ENCODE measurements around the gene ALDH7A1. TPM values are rescaled to one million over a fixed set of nuclear protein-coding genes. Genes with fewer than 3 reads are reported as not detected.

ALDH7A1 gene
- total and polyA plus RNA-seq, 2 donors (not counting 1 experiment from before 2014, with no cell fraction given): 0.78 to 3.3 TPM

DNA sequence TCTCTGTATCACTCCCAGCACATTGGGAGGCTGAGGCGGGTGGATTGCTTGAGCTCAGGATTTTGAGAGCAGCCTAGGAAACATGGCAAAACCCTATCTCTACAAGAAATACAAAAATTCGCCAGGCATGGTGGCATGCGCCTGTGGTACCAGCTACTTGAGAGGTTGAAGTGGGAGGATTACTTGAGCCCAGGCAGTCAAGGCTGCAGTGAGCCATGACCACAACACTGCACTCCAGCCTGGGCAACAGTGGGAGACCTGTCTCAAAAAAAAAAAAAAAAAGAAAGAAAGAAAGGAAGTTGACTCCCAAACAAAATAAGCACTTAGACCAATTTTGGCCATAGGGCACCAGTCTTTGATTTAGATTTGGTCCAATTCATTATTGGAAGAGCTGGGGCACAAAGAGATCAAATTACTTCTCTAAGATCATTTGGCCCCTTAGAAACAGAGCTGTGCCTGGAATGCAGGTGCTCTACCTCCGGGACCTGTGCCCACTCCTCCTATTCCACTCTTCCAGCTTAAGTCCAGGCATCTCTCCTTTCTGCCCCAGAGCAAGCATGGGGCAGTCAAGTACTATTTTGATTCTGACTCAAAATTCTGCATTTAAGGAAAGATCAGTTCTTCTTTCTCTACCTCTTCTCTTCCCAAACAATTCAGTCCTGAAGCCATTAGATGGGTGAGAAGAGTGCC is 59.0 kb downstream of the ALDH7A1 start:
- intact Hi-C loops (cut with micrococcal nuclease): no loop called here
- ATAC-seq (ENCODE audit: low read depth): no peak
- no peak for DNase-seq
- no peaks in the 10 kb centered on the region for H3K79me2 ChIP-seq (ENCODE audit: control insufficient read depth, insufficient read depth, low read length)
- H3K9ac ChIP-seq (ENCODE audit: low read length): no peak overlapping the region
- peaks cover 0 to 3% (median 0%) of the 10 kb centered on the region in 3 donors for H3K9me3 ChIP-seq (ENCODE audit: control extremely low read depth in 1 of 3, control insufficient read depth in 2 of 3, insufficient read depth in 1 of 3, low read length in 2 of 3)
- H3K27ac Mint-ChIP-seq: no peak overlapping the region
- WGBS (ENCODE audit: insufficient coverage): 94% methylated on average over 2 of the region's 4 CpGs
- no peak overlapping the region for H2AFZ ChIP-seq (ENCODE audit: insufficient read depth, low read depth, low read length, poor library complexity, severe bottlenecking)
- no peaks in the 10 kb centered on the region for H4K20me1 ChIP-seq (ENCODE audit: control insufficient read depth, insufficient read depth, low read length, poor library complexity, severe bottlenecking)
- H3K4me3 ChIP-seq (ENCODE audit: control extremely low read depth in 1 of 5, extremely low read depth in 1 of 5, insufficient read depth in 1 of 5, low read depth in 2 of 5, low read length in 4 of 5): no peak overlapping the region
- no peaks in the 10 kb centered on the region for H3K9me3 Mint-ChIP-seq (ENCODE audit: insufficient read depth)
- CTCF ChIA-PET: interaction anchor here (0.6 to 5.4 kb wide), 4 partner anchors 11 to 198 kb away, joined by 3 to 28 read pairs (median 4); no protein-coding TSS in a partner anchor
- H3K4me2 ChIP-seq (replicated peaks; ENCODE audit: low read depth, low read length, poor library complexity, severe bottlenecking): no peak overlapping the region
- H3K27me3 Mint-ChIP-seq: no peaks in the 10 kb centered on the region
- TF ChIP-seq CTCF (IDR thresholded peaks at IDR 0.05): no peak
- no peak for TF ChIP-seq EZH2 (IDR thresholded peaks at IDR 0.05; ENCODE audit: borderline replicate concordance, insufficient read depth, low read depth, low read length, poor library complexity, severe bottlenecking)
- no peak overlapping the region for H3K27ac ChIP-seq (ENCODE audit: low read length in 2 of 2)
- H3K36me3 ChIP-seq (replicated peaks in 1 of 2; ENCODE audit: control extremely low read depth in 1 of 2, control insufficient read depth in 1 of 2, extremely low read depth in 1 of 2, insufficient read depth in 2 of 2, low read length in 1 of 2): no peaks in the 10 kb centered on the region
- H3K4me1 Mint-ChIP-seq: no peaks in the 10 kb centered on the region
- no peaks in the 10 kb centered on the region for H3K27me3 ChIP-seq (replicated peaks in 1 of 4; ENCODE audit: control extremely low read depth in 1 of 4, control insufficient read depth in 3 of 4, insufficient read depth in 4 of 4, low read length in 3 of 4)
- H3K4me1 ChIP-seq (ENCODE audit: control insufficient read depth in 2 of 2, insufficient read depth in 2 of 2, low read length in 2 of 2): no peaks in the 10 kb centered on the region
- no peak overlapping the region for H3K4me3 Mint-ChIP-seq
- POLR2A ChIA-PET: no interaction called here

- Histone ChIP-seq H3K4me1 (ENCODE audit: control insufficient read depth in 2 of 2, insufficient read depth in 2 of 2, low read length in 2 of 2) (no peaks in the 10 kb centered on the region), H3K36me3 (replicated peaks in 1 of 2; ENCODE audit: control extremely low read depth in 1 of 2, control insufficient read depth in 1 of 2, extremely low read depth in 1 of 2, insufficient read depth in 2 of 2, low read length in 1 of 2) (no peaks in the 10 kb centered on the region), H4K20me1 (ENCODE audit: control insufficient read depth, insufficient read depth, low read length, poor library complexity, severe bottlenecking) (no peaks in the 10 kb centered on the region), H3K79me2 (ENCODE audit: control insufficient read depth, insufficient read depth, low read length) (no peaks in the 10 kb centered on the region), H3K9me3 (ENCODE audit: control extremely low read depth in 1 of 3, control insufficient read depth in 2 of 3, insufficient read depth in 1 of 3, low read length in 2 of 3) (peaks cover 0 to 3% (median 0%) of the 10 kb centered on the region in 3 donors), H3K4me3 (ENCODE audit: control extremely low read depth in 1 of 5, extremely low read depth in 1 of 5, insufficient read depth in 1 of 5, low read depth in 2 of 5, low read length in 4 of 5) (no peak overlapping the region), H3K27me3 (replicated peaks in 1 of 4; ENCODE audit: control extremely low read depth in 1 of 4, control insufficient read depth in 3 of 4, insufficient read depth in 4 of 4, low read length in 3 of 4) (no peaks in the 10 kb centered on the region), H3K4me2 (replicated peaks; ENCODE audit: low read depth, low read length, poor library complexity, severe bottlenecking) (no peak overlapping the region), H2AFZ (ENCODE audit: insufficient read depth, low read depth, low read length, poor library complexity, severe bottlenecking) (no peak overlapping the region), H3K9ac (ENCODE audit: low read length) (no peak overlapping the region), H3K27ac (ENCODE audit: low read length in 2 of 2) (no peak overlapping the region)
- CTCF ChIA-PET: interaction anchor here (1.0 to 5.4 kb wide), 3 partner anchors 12 to 196 kb away, joined by 3 to 28 read pairs (median 4); no protein-coding TSS in a partner anchor
- intact Hi-C loops (cut with micrococcal nuclease): no loop called here
- ATAC-seq (ENCODE audit: low read depth) (no peak), DNase-seq (no peak)
- no peak overlapping the region for H3K4me3 Mint-ChIP-seq
- TF ChIP-seq EZH2 (IDR thresholded peaks at IDR 0.05; ENCODE audit: borderline replicate concordance, insufficient read depth, low read depth, low read length, poor library complexity, severe bottlenecking) (no peak), CTCF (IDR thresholded peaks at IDR 0.05) (no peak)
- no peaks in the 10 kb centered on the region for H3K27me3 Mint-ChIP-seq
- no peak overlapping the region for H3K27ac Mint-ChIP-seq
- POLR2A ChIA-PET: no interaction called here
- no peaks in the 10 kb centered on the region for H3K4me1 Mint-ChIP-seq
- no CpG with 5 or more reads among the region's 1 CpG for WGBS (ENCODE audit: insufficient coverage)
- no peaks in the 10 kb centered on the region for H3K9me3 Mint-ChIP-seq (ENCODE audit: insufficient read depth)
These were observed 60.5 kb downstream of the ALDH7A1 start for GRCh38 chr5:126534553-126534952.

Measured in B cell (primary cell).